NCI-H2227 (cell line): ENCODE data around the gene MKNK2.

Experiments used
- DNase-seq: peaks from one replicate; lab custom pipeline; 2025; ENCODE audit not compliant: unreplicated experiment; lab: John Stamatoyannopoulos, UW

MKNK2 gene

DNA sequence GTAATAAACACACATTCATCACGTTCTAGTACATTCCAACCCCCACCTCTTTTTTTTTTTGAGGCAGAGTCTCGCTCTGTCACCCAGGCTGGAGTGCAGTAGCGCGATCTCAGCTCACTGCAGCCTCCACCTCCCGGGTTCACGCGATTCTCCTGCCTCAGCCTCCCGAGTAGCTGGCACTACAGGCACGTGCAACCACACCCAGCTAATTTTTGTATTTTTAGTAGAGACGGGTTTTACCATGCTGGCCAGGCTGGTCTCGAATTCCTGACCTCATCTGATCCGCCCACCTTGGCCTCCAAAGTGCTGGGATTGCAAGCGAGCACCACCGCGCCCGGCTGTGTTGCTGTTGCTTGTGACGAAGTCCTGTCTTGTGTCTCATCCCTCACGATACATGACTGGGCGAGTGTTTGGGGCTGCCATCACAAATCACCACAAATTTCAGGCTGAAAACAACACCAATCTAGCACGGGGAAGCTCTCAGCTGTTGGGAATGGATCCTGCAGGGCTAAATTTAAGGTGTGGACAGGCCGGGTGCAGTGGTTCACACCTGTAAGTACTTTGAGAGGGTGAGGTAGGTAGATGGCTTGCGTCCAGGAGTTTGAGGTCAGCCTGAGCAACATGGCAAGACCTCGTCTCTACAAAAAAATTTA, 29.4 kb upstream of the MKNK2 start:
- DNase-seq: no peak

DNA sequence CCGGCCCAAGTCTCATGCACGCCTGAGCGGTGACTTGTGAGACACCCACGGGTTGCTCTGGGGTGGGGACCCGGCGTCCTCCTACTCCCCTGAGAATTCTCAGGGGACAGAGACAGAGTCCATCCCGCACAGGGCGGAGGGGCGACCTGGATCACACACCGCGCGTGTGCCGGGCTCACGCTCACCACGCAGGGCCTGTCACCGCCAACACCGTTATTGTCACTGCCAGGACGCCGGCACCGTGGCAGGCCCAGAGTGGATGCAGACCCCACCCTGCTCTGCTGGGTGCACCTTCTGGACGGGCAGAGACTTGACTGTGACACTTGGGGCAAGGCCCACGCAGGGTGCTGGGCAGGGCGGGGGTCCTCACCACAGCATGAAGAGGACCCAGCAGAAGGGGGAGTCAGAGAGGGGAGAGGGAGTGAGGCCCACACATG, 28.8 kb upstream of the MKNK2 start:
- no peak for DNase-seq

DNA sequence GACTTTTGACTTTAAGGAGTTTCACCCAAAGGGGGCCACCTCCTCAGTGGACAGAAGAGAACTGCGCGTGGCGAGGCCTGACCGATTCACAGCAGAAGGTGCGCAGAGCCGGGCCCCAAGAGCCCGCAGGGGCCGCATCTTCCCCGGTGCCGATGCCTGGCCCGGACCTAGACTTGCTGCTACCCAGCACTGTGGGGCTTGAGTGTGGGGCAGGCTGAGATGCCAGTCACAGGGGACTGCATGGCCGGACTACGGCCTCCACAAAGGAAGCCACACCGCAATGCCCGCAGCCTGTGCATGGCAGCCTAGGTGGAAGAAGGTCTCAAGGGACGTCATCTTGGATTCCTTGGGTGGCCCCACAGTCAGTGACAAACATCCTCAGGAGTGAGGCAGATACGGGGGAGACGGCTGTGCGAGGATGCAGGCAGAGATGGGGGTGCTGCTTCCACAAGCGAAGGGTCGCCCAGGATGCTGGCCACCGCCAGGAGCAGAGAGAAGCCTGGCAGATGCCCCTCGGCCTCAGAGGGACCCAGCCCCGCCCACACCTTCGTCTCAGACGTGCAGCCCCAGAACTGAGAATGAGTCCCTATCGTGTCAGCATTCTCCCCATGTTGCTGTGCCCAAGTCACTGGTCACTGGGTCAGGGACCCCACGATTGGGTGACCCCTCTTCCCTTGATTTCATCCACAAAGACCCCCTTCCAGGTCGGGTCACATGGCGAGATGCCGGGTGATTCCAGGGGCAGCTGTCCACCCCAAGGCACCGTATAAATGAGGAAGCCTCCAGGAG, 28.2 kb upstream of the MKNK2 start:
- DNase-seq: no peak

DNA sequence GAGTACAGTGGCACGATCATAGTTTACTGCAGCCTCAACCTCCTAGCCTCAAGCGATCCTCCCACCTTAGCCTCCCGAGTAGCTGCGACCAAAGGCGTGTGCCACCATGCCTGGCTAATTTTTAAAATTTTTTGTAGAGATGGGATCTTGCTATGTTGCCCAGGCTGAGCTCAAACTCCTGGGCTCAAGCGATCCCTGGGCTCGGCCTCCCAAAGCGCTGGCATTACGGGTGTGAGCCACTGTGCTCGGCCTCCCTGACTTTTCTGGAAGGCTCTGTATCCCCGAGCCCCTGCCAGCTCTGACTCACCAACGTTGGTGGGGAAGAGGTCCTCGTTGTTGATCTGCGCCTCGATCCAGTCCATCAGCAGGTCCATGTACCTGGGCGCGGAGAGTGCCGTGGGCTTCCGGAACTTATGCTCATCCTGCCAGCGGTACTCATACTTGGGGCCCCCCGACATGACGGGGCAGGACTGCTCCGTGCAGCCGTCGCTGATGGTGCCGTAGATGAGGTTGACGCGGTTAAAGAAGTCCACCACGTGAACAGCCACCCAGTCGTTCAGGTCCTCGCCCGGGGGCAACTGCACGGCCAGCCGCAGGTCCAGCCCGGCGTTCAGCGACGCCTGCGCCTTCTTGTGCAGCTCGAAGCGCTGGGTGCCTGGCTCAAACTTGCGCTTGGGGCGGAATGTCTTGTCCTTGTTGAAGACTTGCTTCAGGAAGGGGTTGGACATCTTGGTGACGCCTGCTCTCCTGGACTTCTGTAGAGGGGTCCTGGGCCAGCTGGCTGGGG, 27.0 kb upstream of the MKNK2 start:
- no peak for DNase-seq

DNA sequence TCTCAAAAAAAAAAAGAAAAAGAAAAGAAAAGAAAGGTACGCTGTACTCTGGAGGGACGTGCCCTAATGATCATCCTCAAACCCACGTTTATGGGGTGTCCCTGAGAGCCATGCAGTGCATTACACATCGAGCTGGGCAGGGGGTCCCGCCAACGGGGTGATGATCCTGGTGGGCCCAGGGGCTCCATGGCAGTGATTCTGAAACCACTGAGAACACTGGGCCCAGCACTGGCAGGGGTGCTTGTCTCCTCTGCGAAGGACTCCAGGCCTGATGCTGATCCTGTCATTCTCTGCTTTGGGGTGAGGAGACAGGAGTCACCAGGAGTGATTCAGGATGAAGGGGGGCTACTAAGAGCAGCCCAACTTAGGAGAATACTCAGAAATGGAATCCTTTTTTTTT, 26.4 kb upstream of the MKNK2 start:
- DNase-seq: no peak

DNA sequence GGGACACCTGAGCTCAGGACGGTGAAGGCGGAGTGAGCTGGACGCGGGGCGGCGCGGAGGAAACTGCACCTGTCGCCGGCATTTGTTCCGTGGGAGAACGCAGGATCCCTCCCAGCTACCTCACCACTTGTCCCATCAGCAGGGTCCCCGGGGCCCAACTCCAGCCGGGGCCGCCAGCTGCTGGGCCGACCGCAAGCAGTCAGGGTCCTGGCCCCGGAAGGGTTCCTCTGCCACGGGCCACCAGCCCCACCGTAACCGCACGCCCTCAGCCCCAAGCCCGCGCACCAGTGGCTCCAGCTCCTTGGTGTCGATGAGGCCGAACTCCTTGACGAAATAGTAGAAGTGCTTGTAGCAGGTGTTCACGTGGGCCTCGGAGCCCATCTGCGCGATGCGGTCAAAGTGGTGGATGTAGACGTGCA, 25.5 kb upstream of the MKNK2 start:
- no peak for DNase-seq

DNA sequence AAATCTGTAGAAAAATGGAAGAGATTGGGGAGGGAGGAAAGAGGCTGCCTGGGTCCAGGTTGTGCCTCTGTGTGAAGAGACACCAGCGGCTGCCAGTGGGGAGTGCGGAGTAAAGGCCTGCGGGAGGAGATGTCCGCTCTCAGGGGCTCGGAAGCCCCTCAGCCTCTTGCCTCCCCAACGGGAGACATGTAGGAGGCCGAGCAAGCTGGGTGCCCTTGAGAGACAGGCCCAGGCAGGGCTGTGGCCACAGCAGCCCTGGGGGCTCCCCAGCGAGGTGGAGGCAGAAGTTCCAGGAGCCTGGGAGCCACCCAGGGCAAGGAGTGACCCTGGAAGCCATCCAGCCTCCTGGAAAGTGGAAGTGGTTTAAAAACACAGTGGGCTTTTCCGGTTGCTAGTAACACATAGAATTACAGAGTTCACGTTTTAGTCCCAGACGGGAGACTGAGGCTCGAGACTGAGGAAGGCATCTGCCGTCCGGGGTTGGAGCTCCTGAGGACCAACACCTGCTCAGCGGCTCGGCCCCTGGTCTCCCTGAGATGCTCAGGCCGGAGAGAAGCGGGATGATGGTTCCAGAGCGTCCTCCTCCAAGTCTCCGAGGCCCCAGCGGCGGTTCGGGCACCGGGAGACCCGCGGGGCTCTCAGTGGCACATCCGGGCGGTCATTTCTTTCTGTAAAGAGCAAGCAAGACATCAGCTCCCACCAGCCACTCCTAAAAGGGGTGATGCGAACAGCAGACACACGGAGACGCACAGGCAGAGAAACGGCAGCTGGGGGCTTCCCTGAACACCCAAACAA, 21.9 kb upstream of the MKNK2 start:
- DNase-seq: no peak

DNA sequence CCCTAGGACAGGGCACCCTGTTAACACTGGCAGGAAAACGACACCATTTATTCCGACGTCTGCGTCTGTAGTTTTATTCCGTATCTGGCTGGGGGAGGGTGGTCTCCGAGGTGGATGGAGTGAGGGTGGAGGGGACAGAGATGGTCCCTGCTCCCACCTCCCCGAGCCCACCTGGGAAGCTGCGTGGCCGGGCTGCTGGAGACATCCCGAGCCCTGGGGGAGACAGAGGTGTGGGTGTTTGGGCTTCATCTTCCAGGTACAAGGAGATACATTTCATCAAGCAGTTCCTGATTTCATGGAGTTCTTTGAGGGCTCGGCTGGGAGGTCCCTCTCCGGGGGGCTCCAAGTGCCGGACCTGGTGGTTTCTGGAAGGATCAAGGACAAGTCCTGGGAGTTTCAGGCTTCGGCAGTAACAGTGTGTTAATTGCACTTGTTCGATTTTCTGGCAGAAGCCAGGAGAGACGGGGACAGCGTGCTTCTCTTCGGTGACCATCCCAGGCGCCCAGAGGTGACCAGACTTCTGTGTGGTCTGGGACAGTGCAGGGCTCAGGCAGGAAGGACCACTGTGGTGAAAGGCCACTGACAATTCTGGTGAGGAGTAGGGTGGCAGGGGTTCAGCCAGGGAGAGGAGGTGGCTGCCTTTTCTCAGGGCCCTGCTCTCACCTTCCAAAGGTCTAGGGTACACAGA, 20.1 kb upstream of the MKNK2 start:
- DNase-seq: no peak

DNA sequence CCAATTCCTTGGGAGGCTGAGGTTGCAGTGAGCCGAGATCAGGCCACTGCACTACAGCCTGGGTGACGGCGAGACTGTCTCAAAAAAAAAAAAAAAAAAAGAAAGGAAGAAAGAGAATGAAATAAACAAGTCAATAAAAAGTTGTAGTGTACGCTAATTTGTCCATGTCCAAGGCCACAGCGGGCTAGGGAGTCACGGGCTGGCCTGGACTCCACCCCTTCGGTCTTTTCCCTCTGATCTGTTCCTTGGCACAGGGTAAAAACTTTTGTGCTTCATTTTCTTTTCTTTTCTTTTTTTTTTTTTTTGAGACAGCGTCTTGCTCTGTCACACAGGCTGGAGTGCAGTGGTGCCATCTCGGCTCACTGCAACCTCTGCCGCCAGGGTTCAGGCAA, 19.4 kb upstream of the MKNK2 start:
- no peak for DNase-seq

DNA sequence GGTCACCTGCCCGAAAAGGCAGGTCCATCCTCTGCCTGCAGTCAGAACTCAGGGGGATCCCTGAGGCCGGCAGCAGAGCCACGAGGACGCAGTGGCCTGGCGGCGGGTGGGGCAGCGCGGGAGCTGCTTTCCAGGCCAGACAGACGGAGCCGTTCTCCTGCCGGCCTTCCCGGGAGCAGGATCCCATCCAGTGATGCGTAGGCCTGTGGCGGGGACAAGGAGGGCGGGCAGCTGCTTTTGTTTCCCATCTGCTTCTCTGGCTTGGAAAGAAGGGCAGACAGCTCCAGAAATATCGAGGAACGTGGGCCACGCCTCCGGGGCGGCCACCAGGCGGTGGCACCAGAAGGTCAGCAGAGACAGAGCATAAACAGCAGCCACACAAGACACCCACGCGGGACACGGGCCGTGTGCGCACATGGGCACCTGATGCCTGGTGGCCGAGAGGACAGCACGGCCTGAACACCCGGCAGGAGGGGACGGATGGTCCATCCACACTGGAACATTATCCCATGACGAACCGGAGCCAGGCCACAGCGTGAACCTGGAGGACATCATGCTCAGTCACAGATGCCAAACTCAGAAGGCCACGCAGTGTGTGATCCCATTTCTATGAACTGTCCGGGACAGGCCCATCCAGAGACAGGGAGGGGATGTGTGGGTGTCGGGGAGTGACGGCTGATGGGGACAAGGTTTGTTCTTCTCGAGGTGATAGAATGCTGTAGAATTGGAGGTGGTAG, 13.9 kb upstream of the MKNK2 start:
- DNase-seq: no peak

DNA sequence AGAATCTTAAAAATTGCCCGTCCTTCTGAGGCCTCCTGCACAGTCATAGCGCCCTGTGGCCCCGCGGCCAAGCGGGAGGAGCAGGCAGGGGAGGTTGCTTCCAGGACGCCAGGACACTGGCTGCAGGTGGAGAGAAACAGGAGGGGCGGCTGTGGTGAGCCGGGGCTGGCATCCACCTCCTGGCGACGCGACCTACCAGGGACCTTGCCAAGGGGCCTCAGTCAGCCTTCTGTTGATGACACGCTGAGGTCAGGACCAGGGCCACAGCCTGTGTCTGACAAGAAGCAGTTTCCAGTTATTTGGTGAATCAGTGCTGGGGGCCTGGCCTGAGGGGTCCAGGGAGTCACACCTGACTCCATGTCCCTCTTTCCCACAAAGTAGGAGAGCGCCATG, 13.3 kb upstream of the MKNK2 start:
- DNase-seq: no peak

DNA sequence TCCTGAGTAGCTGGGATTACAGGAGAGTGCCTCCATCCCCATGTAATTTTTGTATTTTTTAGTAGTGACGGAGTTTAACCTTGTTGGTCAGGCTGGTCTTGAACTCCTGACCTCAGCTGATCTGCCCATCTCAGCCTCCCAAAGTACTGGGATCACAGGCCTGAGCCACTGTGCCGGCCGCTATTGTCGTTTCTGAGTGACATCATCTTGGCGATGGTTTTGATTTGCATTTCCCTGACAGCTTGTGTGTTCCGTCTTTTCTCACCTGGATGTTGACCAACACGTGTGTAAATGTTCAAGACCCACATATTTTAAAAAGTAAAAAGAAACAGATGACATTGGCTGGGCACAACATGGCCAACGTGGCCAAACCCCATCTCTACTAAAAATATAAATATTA, 12.8 kb upstream of the MKNK2 start:
- DNase-seq: no peak

DNA sequence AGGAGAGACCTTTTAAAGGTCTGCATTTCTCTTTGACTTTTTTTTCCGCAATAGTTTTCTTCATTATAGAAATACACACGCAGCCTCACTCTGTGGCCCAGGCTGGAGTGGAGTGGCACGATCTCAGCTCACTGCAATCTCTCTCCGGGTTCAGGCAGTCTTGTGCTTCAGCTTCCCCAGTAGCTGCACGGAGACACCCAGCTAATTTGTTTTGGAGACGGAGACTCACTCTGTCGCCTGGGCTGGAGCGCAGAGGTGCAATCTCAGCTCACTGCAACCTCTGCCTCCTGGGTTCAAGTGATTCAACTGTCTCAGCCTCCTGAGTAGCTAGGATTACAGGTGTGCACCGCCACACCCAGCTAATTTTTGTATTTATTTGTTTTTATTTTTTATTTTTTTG, 11.7 kb upstream of the MKNK2 start:
- no peak for DNase-seq

DNA sequence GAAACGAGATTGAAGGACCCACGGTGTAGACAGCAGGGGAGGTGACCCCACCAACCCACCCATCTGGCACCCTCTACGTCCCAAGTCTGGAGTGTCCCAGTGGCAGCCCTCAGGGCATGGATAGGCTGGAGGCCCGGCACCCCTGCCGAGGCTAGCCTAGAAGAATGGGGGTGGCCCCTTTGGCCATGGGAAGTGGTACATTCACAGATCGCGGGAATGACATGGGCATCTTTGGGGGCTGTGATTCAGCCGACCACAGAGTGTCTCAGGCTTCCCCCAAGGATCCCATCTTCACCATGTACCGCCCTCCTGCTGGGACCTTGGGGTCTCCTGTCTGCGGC, 11.3 kb upstream of the MKNK2 start:
- DNase-seq: no peak

DNA sequence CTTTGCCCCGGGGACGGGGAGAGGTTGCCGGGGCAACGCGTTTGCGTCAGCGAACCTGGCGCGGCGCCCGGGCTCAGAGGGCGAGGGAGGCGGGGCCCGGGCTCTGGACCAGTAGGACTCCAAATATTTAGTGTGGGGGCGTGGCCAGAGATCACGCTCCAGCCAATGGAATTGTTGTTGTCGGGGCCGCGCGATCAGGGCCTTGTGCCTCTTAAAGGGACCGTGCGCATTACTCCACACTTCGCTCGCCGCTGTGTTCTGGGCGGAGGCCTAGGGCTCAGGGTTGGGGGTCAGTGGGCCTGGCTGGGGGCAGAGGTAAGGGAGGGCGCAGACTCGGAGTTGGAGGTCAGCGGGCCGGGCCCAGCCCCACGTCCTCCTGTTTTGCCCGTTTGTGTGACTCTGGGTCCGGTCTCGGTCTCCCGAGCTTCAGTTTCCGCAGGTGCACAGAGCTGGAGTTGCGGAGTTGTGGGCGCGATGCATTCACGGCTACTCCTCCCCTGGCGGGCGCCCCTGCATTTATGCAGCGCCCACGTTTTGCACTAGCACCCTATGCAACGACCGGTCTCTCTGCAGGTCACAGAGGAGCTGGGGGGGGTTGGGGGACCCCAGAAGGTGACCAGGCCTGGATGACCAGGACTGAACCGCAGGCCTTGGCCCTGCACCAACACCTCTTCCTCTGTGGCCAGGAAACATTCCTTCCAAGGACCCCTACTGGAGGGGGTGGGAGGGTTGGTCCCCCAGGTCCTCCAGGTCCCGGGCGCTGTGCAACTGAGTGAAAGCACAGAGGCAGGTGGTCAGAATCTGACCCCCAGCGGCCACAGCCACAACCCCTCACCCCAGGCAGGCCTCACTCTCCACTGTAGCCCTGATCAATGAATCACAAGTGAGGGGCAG, 10.7 kb upstream of the MKNK2 start:
- DNase-seq: peak; percentile 98

DNA sequence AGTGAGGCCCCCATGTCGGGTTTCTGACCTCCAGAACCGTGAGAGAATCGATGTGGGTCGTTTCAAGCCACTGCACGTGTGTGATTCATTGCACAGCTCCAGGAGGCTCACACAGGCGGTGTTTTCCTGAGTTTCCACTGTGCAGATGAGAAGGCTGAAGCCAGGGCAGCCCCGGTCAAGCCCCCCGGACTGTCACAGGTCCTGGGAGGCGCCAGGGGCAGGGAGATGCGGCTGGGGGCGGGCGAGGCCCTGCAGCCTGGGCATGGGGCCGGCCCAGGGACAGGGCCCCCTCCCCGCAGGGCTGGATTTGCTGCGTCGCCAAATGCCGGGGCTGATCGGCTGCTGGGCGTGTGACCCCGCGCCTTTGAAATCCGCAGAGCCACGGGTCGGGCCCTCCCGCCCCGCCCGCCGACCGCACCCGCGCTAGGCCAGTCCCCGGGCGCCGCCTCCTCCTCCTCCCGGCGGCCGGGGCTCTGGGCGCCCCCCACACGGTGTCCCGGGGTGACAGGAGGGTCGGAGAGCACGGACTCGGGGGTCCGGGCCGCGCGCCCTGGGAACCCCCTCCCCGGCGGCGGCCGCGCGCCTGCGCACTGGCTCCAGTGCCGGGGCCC, 9.9 kb upstream of the MKNK2 start:
- peak; percentile 66 for DNase-seq

DNA sequence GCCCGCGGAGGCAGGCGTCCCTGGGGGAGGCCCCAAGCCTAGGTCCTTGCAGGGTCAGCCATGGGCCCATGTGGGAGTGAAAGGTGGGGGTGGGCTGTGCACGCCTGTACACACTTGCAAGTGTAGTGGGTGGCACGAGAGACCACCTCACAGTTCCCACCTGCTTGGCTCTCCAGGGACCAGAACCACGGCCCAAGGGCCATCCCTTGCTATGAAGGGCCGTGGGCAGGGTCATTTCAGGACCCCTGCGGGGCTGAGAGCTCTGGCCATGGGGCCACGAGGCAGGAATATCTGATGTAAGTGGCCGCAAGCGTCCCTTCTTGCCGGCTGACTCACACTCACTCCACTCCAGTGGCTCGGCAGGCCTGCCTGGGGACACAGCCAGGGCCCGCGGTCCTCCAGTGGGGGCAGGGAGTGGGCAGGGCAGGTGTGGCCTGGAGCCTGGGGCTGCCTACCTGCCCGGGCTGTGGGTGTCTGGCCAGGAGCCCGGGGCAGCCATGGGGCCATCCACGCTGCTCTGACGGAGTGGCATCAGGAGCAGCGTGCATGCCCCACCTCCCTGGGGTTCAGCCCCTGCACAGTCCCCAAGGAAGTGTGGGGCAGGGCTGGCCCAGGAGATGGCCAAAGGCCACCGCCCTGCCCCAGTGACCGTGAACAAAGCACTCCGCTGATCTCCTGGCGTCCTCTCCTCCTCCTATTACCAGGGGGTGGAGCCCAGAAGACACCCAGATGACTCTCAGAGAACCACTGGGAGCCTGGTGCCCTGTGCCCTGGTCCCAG, 8.6 kb upstream of the MKNK2 start:
- no peak for DNase-seq
